GF-D8 (cell line): Measurements from ENCODE around the gene FILIP1L.
A peak's percentile ranks its signal among the peaks of the same experiment; 100 is the strongest.

Source experiments
- DNase-seq: peaks from one replicate; lab custom pipeline; 2025; lab: John Stamatoyannopoulos, UW

Gene FILIP1L

GRCh38 chr3:100114413-100115030 lies at the start of gene FILIP1L:
FILIP1L (minus strand) TSS chr3:100114501.
- no peak for DNase-seq

GRCh38 chr3:100163787-100164186 lies 49.5 kb upstream of the FILIP1L start:
- no peak for DNase-seq

- no peak for DNase-seq
These were observed 46.2 kb upstream of the FILIP1L start for GRCh38 chr3:100160521-100160920.

- DNase-seq: no peak
These were observed 45.2 kb upstream of the FILIP1L start for GRCh38 chr3:100159331-100160153.

- no peak for DNase-seq
These were observed 44.6 kb upstream of the FILIP1L start for GRCh38 chr3:100158918-100159330.

GRCh38 chr3:100157685-100158084 lies 43.4 kb upstream of the FILIP1L start:
- DNase-seq: no peak

GRCh38 chr3:100155590-100155989 lies 41.3 kb upstream of the FILIP1L start:
- no peak for DNase-seq

GRCh38 chr3:100155128-100155527 lies 40.8 kb upstream of the FILIP1L start:
- peak; percentile 80 for DNase-seq

GRCh38 chr3:100154171-100154570 lies 39.9 kb upstream of the FILIP1L start:
- no peak for DNase-seq

GRCh38 chr3:100151024-100151707 lies 36.9 kb upstream of the FILIP1L start:
- no peak for DNase-seq

- no peak for DNase-seq
These were observed 36.2 kb upstream of the FILIP1L start for GRCh38 chr3:100150473-100150872.

- DNase-seq: no peak
These were observed 35.6 kb upstream of the FILIP1L start for GRCh38 chr3:100149713-100150415.

- DNase-seq: no peak
These were observed 34.8 kb upstream of the FILIP1L start for GRCh38 chr3:100149130-100149529.

GRCh38 chr3:100144255-100144866 lies 30.1 kb upstream of the FILIP1L start:
- DNase-seq: peak; percentile 16

- DNase-seq: no peak
These were observed 27.3 kb upstream of the FILIP1L start for GRCh38 chr3:100141586-100141985.

- no peak for DNase-seq
These were observed 26.7 kb upstream of the FILIP1L start for GRCh38 chr3:100140976-100141375.

GRCh38 chr3:100136921-100137320 lies 22.6 kb upstream of the FILIP1L start:
- no peak for DNase-seq

- DNase-seq: no peak
These were observed 16.9 kb upstream of the FILIP1L start for GRCh38 chr3:100131241-100131640.

- DNase-seq: peak; percentile 54
These were observed 15.6 kb upstream of the FILIP1L start for GRCh38 chr3:100129941-100130340.

GRCh38 chr3:100128565-100128964 lies 14.3 kb upstream of the FILIP1L start:
- no peak for DNase-seq

- no peak for DNase-seq
These were observed 13.5 kb upstream of the FILIP1L start for GRCh38 chr3:100127792-100128191.
